NB4 (cell line): ENCODE measurements around the gene TMEM35A.

ENCODE experiments used
- CTCF ChIP-seq: IDR thresholded peaks from one replicate; pipeline ENCODE4 v1.5.1; 2012; ENCODE audit warnings: low read depth, low read length
- MAX ChIP-seq: IDR thresholded peaks from 2 replicates; pipeline ENCODE4 v1.6.1; 2011; ENCODE audit warnings: low read depth, low read length
- POLR2A ChIP-seq: IDR thresholded peaks from 2 replicates; pipeline ENCODE4 v1.6.1; 2011; ENCODE audit warnings: mild to moderate bottlenecking; ENCODE audit not compliant: insufficient read length; ENCODE audit errors: extremely low read depth

GRCh38 chrX:101117701-101118100 lies 39.0 kb downstream of the TMEM35A start:
- no peak for TF ChIP-seq CTCF
- TF ChIP-seq POLR2A = no peak
- no peak for TF ChIP-seq MAX
